NCI-H2171 (cell line): ENCODE data around the gene NTHL1.

ENCODE experiments used
- DNase-seq: peaks from one replicate; lab custom pipeline; 2025; lab: John Stamatoyannopoulos, UW

The NTHL1 gene

DNA sequence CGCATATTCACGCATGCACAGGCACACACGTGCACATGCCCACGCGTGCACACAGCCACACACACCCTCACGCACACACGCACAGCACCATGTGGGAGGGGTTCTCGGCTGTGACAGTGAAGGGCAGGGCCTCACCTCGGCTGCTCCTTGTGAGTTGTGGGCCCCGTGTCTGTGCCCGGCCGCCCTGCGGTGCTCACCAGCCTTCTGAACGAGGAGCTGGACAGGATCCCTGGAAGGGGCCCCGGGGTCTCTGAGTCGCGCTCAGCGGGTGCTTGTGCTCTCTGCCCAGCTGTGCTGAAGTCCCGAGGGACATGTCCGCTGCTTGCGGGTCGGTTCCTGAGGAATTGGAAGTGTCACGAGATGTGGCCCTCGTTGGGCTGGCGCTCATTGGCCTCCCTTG, 16.2 kb upstream of the NTHL1 start:
- no peak for DNase-seq

DNA sequence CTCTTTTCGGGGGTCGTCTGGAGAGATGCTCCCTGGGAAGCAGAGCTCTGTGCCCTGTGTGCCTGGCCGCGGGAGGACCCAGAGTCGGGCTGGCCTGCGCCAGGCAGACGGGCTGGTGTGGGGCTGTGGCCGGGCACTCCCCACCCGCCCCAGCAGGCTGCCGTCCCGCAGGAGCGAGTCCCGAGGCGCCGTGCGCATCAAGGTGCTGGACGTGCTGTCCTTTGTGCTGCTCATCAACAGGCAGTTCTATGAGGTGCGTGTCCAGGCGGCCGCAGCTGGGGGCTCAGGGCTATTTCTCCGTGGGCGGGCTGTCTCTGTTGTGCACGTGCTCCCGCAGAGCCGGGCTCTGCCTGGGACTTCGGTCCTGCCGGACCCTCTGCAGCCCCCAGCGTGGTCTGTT, 15.2 kb upstream of the NTHL1 start:
- no peak for DNase-seq

DNA sequence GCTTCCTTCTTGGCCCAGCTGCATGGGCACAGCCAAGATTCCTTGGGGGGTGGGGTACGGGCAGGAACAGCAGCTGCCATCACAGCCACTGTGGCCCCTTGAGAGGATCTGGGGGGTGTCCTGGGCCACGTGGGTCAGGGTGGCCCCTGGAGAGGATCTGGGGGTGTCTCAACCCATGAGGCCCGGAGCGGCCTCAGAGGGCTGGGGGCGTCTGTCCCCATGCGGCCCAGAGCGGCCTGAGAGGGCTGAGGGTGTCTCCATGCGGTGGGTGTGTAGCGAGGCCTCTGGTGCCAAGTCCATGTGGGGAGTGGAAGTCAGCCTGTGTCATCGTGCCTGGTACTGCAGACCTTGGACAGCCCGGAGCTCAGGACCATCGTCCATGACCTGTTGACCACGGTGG, 13.9 kb upstream of the NTHL1 start:
- no peak for DNase-seq

DNA sequence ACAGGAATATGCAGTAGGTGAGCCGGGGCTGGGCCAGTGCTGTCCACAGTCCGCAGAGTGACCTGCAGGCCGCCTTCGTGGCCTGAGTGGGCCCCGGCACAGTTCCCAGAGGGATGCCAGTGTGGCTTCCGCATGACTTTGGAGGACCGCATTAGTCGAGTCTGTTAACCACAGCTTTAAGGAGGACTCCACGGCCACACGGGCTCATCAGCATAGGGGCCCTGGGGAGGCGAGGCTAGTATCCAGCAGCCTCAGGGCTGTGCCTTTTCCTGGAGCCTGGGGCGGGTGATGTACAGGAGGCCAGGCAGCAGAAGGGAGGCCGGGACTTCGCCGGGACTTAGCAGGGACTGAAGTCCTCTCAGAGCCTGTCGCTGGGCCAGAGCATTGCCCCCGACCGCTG, 13.4 kb upstream of the NTHL1 start:
- DNase-seq, result no peak

DNA sequence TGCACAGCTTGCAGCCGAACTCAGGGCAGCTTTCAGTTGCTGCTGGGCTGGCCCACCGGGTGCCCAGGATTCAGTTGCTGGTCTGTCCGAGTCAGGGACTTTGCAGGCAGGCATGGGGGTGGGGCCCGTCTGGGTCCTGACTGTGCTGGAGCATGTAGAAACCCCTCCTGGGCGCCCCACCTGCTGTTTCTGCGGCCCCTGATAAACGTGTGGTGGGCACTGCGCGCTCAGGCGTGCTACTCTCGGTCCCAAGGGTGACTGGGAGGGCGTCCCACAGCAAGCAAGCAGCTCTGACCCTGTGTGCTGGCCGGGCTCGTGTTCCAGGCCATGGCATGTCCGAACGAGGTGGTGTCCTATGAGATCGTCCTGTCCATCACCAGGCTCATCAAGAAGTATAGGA, 12.7 kb upstream of the NTHL1 start:
- DNase-seq, result no peak

DNA sequence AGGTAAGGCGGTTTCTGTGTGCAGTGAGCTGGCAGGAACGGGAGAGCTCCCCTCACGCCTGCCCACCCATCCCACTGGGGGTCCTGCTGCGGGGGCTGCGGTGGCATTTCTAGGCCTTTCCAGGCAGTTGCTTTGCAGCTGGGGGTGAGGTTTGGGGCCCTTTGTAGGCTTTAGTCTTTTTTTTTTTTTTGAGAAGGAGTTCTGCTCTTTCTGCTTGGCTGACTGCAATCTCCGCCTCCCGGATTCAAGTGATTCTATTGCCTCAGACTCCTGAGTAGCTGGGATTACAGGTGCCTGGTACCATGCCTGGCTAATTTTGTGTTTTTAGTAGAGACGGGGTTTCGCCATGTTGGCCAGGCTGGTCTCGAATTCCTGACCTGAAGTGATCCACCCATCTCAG, 11.2 kb upstream of the NTHL1 start:
- DNase-seq, result peak; percentile 72

DNA sequence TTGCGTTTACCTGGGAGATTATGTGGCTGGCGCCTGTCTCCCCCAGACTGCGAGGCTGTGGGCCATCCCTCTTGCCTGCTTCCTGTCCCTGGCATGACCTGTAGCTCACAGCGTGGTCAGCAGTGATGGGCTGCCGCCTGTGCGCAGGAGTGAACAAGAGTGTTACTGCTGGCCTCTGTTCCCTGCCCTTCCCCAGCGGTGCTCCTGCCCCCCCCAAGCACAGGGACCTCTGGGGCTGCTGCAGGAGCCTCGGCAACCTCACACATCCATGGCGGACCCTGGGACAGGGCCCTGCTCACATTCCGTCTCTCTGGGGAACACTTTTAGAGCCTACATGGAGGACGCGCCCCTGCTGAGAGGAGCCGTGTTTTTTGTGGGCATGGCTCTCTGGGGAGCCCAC, 10.8 kb upstream of the NTHL1 start:
- peak; percentile 85 for DNase-seq

DNA sequence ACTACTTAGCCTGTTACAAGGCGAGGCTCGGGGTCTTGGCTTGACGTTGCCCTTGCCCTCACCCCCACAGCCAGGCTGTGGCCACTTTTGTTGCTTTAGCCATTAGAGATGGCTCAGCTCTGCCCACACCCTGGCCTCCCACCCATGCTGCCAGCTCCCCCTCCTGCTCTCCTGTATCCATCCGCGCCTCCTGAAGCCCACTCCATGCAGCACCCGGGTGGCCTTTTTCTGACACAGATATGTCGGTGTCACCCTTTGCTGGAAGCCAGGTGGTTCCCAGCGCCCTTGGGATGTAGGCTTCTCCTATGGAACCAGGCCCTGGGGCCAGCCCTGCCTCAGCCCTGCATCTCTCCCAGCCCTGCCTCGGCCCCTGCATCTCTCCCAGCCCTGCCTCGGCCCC, 9.8 kb upstream of the NTHL1 start:
- no peak for DNase-seq

DNA sequence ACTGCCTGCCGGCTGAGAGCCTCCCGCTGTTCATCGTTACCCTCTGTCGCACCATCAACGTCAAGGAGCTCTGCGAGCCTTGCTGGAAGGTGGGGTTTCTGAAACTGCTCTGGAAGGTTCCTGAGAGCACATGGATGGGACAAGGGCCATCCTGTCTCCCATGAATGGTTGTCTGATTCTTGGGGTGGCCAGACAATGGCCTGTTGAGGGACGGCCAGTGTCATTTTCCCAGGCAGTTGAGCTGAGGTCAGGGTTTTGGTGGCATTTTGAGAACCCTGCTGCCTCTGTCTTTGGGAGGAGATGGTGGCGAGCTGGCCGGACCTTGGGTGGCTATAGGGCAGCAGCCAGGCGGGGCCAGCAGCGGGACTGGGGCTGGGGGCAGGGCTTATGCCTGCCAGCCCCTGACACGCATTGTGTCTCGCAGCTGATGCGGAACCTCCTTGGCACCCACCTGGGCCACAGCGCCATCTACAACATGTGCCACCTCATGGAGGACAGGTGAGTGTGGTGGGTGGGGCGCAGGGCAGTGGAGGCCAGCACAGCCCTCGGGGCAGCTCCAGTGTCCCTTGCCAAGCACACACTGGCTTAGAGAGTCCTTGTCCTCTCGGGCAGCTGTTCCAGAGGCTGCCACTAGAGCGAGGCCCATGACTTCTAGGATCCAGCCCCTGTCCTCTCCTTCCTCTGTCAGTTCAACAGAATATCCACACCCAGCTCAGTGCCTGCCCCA, 9.2 kb upstream of the NTHL1 start:
- no peak for DNase-seq

DNA sequence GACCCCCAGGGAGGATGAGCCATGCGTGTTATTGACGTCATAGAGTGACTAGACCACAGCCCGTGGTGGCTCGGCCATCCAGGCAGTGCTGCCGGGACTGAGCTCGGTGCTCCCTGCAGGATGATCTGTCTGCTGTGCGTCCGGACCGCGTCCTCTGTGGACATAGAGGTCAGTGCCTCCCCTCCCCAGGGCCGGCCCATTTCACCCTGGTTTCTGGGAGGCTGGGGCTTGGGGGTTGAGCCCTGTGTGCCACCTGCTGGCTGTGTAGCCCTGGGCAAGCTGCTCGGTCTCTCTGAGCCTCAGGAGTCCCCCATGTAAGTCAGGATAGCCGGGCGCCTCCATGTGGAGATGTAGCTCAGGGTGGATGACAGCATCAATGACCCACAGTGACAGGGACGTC, 8.4 kb upstream of the NTHL1 start:
- no peak for DNase-seq

DNA sequence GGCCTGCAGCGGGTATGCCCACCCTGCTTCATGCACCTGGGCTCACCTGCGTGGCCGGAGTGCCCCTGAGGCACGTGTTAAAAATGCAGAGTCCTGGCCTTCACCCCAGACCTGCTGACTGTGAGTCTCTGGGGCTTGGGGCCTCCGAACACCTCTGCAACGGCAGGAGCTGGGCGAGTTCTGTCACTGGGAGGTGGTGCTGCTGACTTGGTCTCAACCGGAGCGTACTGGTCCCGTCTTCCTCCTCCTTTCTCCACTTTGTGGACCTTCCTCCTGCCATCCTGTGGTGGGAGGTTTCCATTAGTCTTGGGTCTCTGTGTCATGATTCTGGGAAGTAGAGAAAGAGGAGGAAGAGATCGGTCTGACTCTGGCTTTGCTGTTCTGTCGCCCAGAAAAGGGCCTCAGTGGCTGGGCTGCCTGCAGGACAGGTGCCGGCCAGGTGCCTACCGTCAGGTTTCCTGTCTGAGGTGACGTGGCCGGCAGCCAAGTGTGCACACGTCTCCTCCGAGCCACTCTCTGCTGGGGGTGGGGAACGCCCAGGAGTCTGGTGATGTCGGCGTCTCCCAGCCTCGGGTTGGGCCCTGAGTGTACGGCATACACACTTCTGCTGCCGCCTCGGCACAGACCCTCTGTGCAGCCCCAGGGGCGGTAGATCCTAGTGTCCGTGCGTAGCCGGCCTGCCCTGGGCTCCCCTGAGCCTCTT, 7.1 kb upstream of the NTHL1 start:
- DNase-seq, result peak; percentile 44

DNA sequence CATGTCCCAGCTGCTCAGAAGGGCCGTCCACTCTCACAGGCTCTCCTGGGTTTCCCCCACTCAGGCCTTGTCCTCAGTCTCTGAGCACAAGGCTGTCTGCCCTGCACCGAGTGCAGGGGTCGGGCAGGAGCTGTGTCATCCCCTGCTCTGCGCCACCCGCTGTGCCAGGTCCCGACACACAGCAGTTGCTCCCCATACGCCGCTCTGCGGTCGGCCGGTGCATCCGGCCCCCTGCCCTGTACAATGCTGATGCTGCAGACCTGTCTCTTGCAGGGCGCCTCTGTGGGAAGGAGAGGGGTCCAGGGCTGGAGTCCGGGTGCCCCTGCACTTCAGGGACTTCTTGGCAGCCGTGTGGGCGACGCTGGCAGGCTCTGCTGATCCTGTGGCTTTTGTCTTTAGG, 6.3 kb upstream of the NTHL1 start:
- DNase-seq, result no peak

DNA sequence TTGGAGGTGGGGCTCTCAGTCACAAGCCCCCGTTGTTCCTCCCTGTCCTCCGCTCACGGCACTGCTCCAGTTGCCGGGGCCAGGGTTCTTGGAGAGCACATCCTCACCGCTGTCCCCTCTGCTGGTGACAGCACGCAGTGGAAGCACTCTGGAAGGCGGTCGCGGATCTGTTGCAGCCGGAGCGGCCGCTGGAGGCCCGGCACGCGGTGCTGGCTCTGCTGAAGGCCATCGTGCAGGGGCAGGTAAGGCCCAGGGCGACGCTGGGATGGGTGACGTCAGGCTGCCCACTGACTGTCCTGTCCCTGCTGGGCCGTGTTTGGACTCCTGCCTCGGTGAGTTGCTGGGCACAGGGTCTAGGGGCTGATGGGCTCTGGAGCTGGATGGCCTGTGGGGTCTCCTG, 5.6 kb upstream of the NTHL1 start:
- no peak for DNase-seq

DNA sequence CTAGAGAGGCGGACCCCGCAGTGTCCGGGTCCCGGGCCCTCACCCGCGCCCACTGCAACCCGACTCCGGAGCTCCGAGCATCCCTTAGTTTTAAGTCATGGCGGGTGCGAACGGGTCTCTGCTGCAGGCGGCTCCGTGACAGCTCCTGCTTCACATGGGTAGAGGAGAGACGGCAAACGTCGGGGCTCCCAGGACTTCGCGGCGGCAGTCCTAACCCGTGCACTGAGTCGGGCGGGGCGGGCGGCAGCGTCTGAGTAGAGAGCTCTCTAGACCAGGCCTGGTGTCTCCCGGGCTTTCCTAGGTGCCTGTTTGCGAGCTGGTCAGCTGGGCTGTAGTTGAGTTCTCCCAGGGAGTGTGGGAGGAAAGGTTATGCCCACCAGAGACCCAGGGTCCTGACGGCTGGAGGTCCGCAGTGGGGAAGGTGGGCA, 496 bp upstream of the NTHL1 start:
- no peak for DNase-seq

DNA sequence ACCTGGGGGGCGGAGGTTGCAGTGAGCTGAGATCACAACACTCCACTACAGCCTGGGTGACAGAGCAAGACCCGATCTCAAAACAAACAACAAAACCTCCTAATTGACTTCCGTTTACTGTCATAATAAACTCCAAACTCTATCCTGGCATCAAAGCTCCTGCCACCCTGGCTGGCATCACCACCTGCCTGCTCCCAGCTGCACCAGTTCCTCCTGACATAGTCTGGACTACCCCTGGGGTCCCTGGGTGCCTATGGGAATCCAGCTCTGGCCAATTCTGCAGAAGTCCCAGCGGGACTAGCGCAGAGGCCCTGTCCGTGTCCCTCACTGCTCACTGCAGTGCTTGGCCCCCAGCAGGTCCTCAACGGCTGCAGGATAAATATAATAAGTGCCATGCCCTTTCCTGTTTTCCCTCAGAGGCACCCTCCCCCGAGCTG, 723 bp downstream of the NTHL1 start:
- no peak for DNase-seq

DNA sequence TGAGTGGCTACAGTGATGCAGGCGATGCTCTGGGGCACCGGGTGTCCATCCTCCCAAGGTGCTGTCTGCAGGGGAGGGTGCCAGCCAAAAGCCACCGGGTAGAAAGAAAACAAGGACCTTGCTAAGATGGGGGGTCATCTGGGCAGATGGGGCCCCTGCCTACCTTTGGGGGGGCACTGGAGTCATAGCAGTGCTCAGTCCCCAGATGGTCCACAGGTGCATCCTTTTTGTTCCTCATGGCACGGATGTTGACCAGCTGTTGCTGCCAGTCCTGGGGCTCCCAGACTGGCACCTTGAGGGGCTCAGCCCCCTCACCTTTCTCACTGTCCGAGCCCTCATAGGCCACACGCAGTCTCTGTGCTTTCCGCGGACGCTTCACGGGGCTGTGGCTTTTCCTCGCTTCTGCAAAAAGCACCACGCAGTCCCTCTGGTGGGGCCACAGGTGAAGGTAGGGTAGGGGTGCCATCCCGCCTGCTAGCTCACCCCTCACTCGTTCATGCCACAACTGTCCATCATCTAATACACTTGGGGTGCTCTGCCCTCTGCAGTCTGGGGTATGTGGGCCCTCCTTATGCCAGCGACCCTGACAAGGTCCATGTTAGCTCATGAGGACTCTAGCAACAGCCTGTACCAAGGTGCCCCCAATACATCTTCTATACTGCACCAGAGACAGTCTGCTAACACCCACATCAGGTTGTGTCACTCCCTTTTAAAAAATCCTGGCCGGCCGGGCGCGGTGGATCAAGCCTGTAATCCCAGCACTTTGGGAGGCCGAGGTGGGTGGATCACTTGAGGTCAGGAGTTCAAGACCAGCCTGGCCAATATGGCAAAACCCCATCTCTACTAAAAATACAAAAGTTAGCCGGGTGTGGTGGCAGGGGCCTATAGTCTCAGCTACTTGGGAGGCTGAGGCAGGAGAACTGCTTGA, 1.4 kb downstream of the NTHL1 start:
- DNase-seq, result no peak

DNA sequence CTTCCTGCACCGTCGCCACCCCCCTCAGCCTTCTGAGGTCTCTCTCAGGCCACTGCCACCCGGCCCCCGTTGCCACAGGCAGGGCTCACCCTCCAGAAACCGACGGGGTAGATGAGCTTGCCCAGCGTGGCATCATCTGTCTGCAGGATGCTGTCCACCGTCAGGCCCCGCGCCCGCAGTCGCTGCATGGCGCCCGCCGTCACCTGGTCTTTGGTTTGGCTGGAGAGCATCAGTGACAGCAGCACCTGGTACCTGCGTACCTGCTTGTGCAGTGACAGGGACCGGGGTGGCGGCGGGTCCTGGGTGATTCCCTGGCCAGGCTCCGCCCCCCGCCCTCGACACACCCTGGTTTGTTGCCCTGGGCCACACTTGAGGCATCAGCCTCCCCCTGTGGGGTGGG, 3.1 kb downstream of the NTHL1 start:
- no peak for DNase-seq

DNA sequence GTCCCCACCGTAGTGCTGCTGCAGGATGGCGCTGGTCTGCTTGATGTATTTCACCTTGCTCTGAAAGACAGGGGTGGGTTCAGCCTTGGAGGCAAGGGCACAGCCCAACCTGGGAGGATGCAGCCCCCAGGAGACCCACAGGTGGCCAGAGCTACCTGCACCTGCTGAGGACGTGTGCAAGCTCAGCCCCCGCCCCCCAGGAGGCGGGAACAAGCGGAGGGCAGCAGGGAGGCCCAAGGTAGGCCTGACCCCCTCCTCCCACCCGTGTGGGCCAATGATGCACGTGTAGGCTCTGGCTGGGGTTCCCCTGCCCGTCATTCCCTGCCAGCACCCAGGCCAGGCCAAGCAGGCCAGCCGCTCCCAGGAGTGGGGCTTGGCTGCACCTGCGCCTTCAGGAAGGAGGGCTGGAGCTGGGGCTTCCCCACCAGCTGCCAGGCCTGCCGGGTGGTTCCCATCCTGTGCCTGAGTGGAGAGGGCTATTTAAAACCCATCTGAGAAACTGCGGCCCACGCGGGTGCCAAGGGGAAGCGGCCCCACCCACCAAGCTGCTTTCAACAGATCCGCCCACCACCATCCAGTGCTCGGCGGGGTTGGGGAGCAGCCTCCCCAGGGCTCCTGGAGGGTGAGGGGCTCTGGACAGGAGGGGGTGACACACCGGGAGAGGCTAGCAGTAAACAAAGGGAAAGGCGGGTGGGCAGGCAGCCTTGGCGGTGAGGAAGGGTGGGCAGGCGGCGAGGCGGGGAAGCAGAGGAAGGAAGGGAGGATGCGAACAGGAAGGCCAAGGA, 3.8 kb downstream of the NTHL1 start:
- no peak for DNase-seq

DNA sequence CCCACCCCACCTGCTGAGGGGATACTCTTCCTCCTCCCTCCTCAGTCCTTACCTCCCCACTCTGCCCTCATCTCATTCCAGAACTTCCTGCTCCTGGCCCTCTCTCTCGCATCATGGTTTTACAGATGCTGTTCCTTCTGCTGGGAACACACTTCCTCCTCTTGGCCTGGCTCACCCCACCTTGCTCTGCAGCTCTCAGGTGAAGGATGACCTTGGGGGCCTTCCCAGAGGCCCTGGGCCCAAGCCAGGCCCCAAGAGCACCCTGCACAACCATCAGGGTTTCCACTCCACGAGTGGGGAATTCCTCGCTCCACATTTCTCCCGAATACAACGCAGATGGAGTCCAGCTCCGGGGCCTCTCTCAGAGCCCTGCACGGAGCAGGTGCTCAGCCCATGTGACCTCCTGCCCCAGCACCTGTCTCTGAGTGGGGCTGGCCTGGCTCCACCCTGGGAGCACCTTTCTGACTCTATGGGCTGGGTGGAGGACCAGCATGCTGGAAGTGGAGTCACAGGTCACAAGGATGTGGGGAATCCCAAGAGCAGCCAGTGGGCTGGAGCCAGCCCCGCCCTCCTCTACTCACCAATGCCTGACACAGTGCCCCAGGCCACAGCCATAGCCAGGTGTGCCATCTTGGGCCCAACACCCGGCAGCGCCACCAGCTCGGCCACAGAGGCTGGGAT, 4.5 kb downstream of the NTHL1 start:
- DNase-seq, result no peak

DNA sequence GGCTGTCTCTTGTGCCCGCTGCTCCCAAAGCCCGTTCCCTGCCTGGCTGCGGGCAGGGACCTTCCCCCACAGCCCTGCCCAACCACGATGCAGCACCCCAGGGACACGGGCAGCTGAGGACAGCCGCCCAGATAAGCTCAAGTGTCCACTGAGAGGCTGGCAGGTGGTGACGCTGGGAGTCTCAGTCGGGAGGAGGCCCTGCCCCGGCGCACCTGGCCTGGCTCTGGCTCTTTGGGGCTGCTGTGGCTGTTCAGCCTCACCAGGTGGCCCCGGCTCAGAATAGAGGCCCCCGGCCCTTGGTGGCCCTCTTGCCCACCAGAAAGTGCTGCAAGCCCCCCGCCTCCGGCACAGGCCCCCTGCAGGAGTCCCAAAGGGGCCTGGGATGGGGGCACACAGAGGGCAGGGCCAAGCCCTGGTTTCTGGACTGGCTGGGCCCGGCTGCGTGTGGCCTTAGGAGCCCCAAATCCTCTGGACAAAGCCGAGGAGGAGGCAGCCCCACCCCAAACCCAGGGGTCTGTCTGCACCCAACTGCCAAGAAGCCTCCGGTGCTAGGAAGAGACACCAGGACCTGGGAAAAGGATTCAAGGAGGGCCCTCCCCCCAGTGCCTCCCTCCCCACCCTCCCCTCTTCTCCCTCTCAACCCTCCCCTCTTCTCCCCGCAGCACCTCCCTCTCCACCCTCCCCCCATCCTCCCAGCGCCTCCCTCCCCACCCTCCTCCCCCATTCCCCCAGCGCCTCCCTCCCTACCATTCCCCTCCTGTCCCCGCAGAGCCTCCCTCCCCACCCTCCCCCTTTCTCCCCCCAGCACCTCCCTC, 5.3 kb downstream of the NTHL1 start:
- DNase-seq, result no peak
